Lower leg skin (tissue), 3 donors: ENCODE data around the gene NUMA1.

Experiments
- POLR2A ChIP-seq, 2 donors: fragments of 450-650 bp; IDR thresholded peaks; one replicate each; pipeline ENCODE4 v1.6.1; 2016 to 2017; ENCODE audit warnings: antibody characterized with exemption in 2 of 2, mild to moderate bottlenecking in 1 of 2, moderate library complexity in 1 of 2
- TF ChIP-seq, protein P1 (sequence below), 3 donors: fragments of 450-650 bp; IDR thresholded peaks; one replicate each; pipeline ENCODE4 v1.5.1; 2016; ENCODE audit warnings: antibody characterized with exemption in 3 of 3, mild to moderate bottlenecking in 3 of 3, moderate library complexity in 2 of 3

DNA sequence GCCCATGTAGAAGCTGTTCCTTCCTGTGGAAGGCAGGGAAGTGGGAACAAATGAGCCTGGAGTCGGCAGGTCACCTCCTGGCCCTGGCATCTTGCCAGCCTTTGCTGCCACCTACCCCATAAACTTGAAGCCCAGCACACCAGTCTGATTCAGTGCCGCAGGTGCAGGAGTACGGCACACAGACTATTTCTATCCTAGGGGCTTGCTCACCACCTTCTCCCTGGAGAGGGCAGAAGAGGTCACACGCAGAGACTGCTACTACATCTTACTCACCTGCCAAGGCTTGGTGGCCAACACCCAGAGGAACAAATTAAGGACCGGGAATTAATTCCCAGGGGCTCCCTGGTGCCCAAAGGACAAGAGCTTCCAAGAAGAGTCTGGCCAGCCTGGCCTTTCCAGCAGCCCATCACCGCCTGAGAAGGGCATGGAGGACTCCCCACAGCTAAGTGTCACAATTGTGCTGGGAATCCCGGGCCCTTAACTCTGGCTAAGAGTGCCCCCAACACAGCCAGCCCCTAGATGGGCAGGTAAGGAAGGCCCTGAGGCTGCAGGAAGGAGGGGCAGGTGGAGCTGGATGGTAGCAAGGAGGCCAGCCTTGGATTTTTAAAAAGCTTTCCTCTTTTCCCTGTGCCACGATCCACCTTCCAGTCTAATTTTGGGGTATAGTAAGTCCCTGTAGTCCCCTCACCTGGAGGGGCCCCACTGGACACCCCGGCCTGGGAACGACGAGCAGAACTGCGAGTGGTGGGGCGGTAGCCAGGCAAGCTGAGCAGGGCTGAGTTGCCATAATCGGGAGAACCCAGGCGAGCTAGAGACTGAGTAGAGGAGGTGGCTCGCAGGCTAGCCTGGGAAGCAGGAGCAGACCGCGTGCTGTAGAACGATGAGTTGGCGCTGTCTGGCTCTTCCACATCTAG, 74.7 kb downstream of the NUMA1 start:
- TF ChIP-seq, protein P1, sequence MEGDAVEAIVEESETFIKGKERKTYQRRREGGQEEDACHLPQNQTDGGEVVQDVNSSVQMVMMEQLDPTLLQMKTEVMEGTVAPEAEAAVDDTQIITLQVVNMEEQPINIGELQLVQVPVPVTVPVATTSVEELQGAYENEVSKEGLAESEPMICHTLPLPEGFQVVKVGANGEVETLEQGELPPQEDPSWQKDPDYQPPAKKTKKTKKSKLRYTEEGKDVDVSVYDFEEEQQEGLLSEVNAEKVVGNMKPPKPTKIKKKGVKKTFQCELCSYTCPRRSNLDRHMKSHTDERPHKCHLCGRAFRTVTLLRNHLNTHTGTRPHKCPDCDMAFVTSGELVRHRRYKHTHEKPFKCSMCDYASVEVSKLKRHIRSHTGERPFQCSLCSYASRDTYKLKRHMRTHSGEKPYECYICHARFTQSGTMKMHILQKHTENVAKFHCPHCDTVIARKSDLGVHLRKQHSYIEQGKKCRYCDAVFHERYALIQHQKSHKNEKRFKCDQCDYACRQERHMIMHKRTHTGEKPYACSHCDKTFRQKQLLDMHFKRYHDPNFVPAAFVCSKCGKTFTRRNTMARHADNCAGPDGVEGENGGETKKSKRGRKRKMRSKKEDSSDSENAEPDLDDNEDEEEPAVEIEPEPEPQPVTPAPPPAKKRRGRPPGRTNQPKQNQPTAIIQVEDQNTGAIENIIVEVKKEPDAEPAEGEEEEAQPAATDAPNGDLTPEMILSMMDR (IDR thresholded peaks at IDR 0.05): no peak
- no peak for TF ChIP-seq POLR2A (IDR thresholded peaks at IDR 0.05)
